DND-41 (cell line): ENCODE measurements around the gene DSCAM.

Source experiments
- CTCF ChIP-seq: IDR thresholded peaks from 2 replicates; pipeline ENCODE4 v1.5.1; 2012; ENCODE audit warnings: borderline replicate concordance, low read length, moderate library complexity, mild to moderate bottlenecking; ENCODE audit not compliant: poor library complexity, severe bottlenecking; ENCODE audit errors: extremely low read depth
- EZH2 ChIP-seq: IDR thresholded peaks from 3 replicates; pipeline ENCODE4 v1.6.1; 2012; ENCODE audit warnings: borderline replicate concordance, low read depth, mild to moderate bottlenecking, moderate library complexity, low read length, inconsistent platforms; ENCODE audit not compliant: severe bottlenecking

- TF ChIP-seq CTCF (no peak), EZH2 (no peak)
Observed at GRCh38 chr21:40623528-40623927, 223.4 kb downstream of the DSCAM start.
